Progenitor cell of endocrine pancreas (in vitro differentiated cells): ENCODE results near the gene ZFAND3. TPM values are rescaled to one million over a fixed set of nuclear protein-coding genes. Genes with fewer than 3 reads are reported as not detected.
A peak's percentile ranks its signal among the peaks of the same experiment; 100 is the strongest.

Source experiments
- DNase-seq: peaks from one replicate; pipeline ENCODE4 v3.0.0; 2021; ENCODE audit warnings: low spot score; ENCODE audit not compliant: unreplicated experiment
- H3K27ac Mint-ChIP-seq: 2 replicates; pipeline ENCODE4 v1.8.0; 2021; ENCODE audit warnings: mild to moderate bottlenecking, moderate library complexity, mixed read lengths
- H3K27me3 Mint-ChIP-seq: 2 replicates; pipeline ENCODE4 v1.8.0; 2021; ENCODE audit warnings: mixed read lengths
- H3K36me3 Mint-ChIP-seq: 2 replicates; pipeline ENCODE4 v1.8.0; 2022; ENCODE audit warnings: mixed read lengths; ENCODE audit not compliant: insufficient read depth
- H3K4me1 Mint-ChIP-seq: 2 replicates; pipeline ENCODE4 v1.8.0; 2021; ENCODE audit warnings: low read depth, mixed read lengths
- H3K4me3 Mint-ChIP-seq: 2 replicates; pipeline ENCODE4 v1.8.0; 2021; ENCODE audit warnings: low read depth, mild to moderate bottlenecking, moderate library complexity, mixed read lengths
- H3K9me3 Mint-ChIP-seq: 2 replicates; pipeline ENCODE4 v1.8.0; 2021; ENCODE audit warnings: low read depth, mixed read lengths
- total RNA-seq: library from RNA; stranded (reverse); gene quantifications from 2 replicates; pipeline ENCODE4 v1.2.1, GENCODE V29; 2021
- TF ChIP-seq, protein P1 (sequence below): fragments of 200-600 bp; sonication (generic); IDR thresholded peaks from one replicate; pipeline ENCODE4 v1.5.0; 2021; ENCODE audit warnings: antibody characterized with exemption, mild to moderate bottlenecking; ENCODE audit not compliant: unreplicated experiment

ZFAND3 gene
- total RNA-seq, 1 donor from 2014 or later: 102 TPM

GRCh38 chr6:38154731-38155130 lies 335.2 kb downstream of the ZFAND3 start:
- Mint-ChIP-seq H3K27ac (peak overlapping the region; percentile 44), H3K9me3 (no peaks in the 10 kb centered on the region), H3K27me3 (no peaks in the 10 kb centered on the region), H3K36me3 (peaks cover 9% of the 10 kb centered on the region), H3K4me1 (no peaks in the 10 kb centered on the region), H3K4me3 (no peak overlapping the region)
- TF ChIP-seq, protein P1, sequence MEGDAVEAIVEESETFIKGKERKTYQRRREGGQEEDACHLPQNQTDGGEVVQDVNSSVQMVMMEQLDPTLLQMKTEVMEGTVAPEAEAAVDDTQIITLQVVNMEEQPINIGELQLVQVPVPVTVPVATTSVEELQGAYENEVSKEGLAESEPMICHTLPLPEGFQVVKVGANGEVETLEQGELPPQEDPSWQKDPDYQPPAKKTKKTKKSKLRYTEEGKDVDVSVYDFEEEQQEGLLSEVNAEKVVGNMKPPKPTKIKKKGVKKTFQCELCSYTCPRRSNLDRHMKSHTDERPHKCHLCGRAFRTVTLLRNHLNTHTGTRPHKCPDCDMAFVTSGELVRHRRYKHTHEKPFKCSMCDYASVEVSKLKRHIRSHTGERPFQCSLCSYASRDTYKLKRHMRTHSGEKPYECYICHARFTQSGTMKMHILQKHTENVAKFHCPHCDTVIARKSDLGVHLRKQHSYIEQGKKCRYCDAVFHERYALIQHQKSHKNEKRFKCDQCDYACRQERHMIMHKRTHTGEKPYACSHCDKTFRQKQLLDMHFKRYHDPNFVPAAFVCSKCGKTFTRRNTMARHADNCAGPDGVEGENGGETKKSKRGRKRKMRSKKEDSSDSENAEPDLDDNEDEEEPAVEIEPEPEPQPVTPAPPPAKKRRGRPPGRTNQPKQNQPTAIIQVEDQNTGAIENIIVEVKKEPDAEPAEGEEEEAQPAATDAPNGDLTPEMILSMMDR: no peak
- no peak for DNase-seq

DNA sequence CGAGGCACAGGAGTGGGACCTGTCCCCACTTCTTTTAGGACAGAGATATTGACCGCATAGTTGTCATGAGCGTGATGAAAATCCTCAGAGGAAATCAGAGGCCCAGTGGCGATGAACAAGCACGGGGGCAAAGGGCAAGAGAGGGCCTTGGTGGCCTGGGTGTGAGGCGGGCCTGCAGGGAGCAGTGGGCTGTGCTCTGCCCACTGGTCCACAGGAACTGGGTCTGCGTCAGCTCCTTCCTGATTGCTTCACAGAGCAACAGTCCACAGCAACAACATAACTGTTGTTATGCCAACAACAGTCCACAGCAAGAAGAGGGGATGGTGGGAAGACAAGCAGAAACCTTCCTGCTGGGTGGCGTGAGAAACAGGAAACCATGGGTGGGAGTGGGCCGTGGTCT lies 335.6 kb downstream of the ZFAND3 start:
- Mint-ChIP-seq H3K9me3 (no peaks in the 10 kb centered on the region), H3K36me3 (peaks cover 13% of the 10 kb centered on the region), H3K27ac (peak overlapping the region; percentile 44), H3K4me3 (no peak overlapping the region), H3K4me1 (no peaks in the 10 kb centered on the region), H3K27me3 (no peaks in the 10 kb centered on the region)
- TF ChIP-seq, protein P1: no peak
- DNase-seq: no peak

GRCh38 chr6:38155621-38156204 lies 336.2 kb downstream of the ZFAND3 start:
- Mint-ChIP-seq H3K36me3 (peaks cover 17% of the 10 kb centered on the region), H3K4me1 (no peaks in the 10 kb centered on the region), H3K9me3 (peaks cover 3% of the 10 kb centered on the region), H3K27ac (peak overlapping the region; percentile 15), H3K27me3 (no peaks in the 10 kb centered on the region), H3K4me3 (no peak overlapping the region)
- TF ChIP-seq, protein P1: no peak
- no peak for DNase-seq

DNA sequence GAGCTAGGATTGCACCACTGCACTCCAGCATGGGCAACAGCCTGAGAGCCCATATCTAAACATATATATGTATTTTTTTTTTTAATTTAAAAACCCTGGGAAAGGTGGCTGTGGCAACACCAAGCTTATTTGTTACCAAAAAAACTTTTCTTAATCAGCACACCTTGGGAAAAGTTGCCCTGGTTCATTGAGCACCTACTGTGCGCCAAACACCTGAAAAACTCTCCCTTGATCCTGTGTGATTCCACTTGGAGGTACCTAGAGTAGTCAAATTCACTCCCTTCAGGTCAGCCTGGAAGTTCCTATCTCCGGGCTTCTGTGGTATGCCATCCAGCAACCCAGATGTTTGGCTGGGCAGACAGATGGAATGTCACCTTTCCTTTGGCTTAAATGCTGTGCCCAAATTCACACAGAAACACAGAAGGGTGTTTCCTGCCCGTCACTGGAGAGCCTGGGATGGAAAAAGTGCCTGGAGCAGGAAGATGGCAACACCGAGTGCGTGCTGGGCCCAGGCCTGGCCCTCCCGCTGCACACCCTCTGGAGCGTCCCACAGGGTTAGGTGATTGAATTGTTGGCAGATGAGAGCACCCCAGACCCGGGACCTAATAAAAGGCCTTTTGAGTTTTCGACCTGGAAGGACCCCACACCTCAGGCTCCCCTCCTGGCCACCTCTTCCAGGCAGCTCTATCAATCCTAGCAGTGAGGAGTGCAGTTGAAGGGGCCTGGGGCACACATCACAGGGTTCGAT lies 337.5 kb downstream of the ZFAND3 start:
- Mint-ChIP-seq H3K4me3 (no peak overlapping the region), H3K4me1 (no peaks in the 10 kb centered on the region), H3K36me3 (peaks cover 23% of the 10 kb centered on the region), H3K9me3 (peaks cover 3% of the 10 kb centered on the region), H3K27ac (no peak overlapping the region), H3K27me3 (no peaks in the 10 kb centered on the region)
- no peak for DNase-seq
- TF ChIP-seq, protein P1: no peak

DNA sequence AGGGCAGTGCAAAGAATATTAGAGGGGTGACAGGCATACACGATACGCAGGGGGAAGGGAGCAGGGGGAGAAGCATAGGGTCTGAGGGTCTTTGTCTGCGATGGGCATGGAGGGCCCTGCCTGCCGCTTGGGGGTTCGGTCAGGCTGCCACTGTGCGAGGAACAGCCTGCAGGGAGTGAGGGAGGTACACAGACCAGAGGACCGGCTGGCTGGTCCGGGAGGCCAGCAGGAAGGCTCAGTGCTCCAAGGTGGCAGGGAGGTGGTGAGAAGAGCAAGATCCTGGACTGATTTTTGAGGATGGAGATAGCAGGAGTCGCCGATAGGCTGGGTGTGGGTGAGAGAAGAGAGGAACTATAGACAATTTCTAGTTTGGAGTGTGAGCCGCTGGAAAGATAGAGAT lies 338.4 kb downstream of the ZFAND3 start:
- Mint-ChIP-seq H3K4me1 (no peaks in the 10 kb centered on the region), H3K27ac (peak overlapping the region; percentile 18), H3K4me3 (no peak overlapping the region), H3K27me3 (no peaks in the 10 kb centered on the region), H3K9me3 (peaks cover 3% of the 10 kb centered on the region), H3K36me3 (peaks cover 22% of the 10 kb centered on the region)
- DNase-seq: no peak
- TF ChIP-seq, protein P1: no peak
